SK-N-SH treated with all-trans-retinoic acid at 6 μM for 48 hours (cell line): ENCODE results near the gene MGMT.

Experiments used
- ATAC-seq: fragments of 200-7000 bp; cut with Tn5 transposase; 3 replicates; pipeline ENCODE4 v1.9.1; 2020; ENCODE audit warnings: mild to moderate bottlenecking, moderate library complexity
- ARNTL ChIP-seq: fragments of 450-650 bp; formaldehyde crosslinking; IDR thresholded peaks from 2 replicates; pipeline ENCODE4 v1.5.0; 2020; ENCODE audit warnings: low read depth, mild to moderate bottlenecking, moderate library complexity, borderline replicate concordance
- BACH2 ChIP-seq: fragments of 250-450 bp; sonication (Bioruptor Pico); IDR thresholded peaks from 2 replicates; pipeline ENCODE4 v1.9.0; 2021; ENCODE audit warnings: mild to moderate bottlenecking, borderline replicate concordance
- CSDC2 ChIP-seq: fragments of 250-450 bp; sonication (Bioruptor Pico); IDR thresholded peaks from 2 replicates; pipeline ENCODE4 v1.5.0; 2020; ENCODE audit warnings: mild to moderate bottlenecking, moderate library complexity
- ESRRG ChIP-seq: fragments of 250-450 bp; sonication (Bioruptor Pico); IDR thresholded peaks from 2 replicates; pipeline ENCODE4 v1.6.1; 2021; ENCODE audit warnings: mild to moderate bottlenecking
- GLIS3 ChIP-seq: fragments of 250-450 bp; sonication (Bioruptor Pico); IDR thresholded peaks from 2 replicates; pipeline ENCODE4 v1.5.0; 2020; ENCODE audit warnings: mild to moderate bottlenecking, moderate library complexity
- PPARA ChIP-seq: fragments of 250-450 bp; sonication (Bioruptor Pico); IDR thresholded peaks from 2 replicates; pipeline ENCODE4 v1.5.0; 2020; ENCODE audit warnings: mild to moderate bottlenecking, borderline replicate concordance
- RARB ChIP-seq: fragments of 250-450 bp; sonication (Bioruptor Pico); IDR thresholded peaks from 2 replicates; pipeline ENCODE4 v1.8.0; 2021; ENCODE audit warnings: mild to moderate bottlenecking, moderate library complexity
- SNAI2 ChIP-seq: fragments of 250-450 bp; sonication (Bioruptor Pico); IDR thresholded peaks from 2 replicates; pipeline ENCODE4 v1.5.0; 2020; ENCODE audit warnings: mild to moderate bottlenecking, moderate library complexity
- TCF4 ChIP-seq: fragments of 250-450 bp; sonication (Bioruptor Pico); IDR thresholded peaks from 2 replicates; pipeline ENCODE4 v1.8.0; 2021; ENCODE audit warnings: mild to moderate bottlenecking, moderate library complexity, borderline replicate concordance
- TOX ChIP-seq: fragments of 250-450 bp; sonication (Bioruptor Pico); IDR thresholded peaks from 2 replicates; pipeline ENCODE4 v1.8.0; 2021; ENCODE audit warnings: mild to moderate bottlenecking, moderate library complexity, borderline replicate concordance
- ZC3H10 ChIP-seq: fragments of 250-450 bp; sonication (Bioruptor Pico); IDR thresholded peaks from 2 replicates; pipeline ENCODE4 v1.5.1; 2021; ENCODE audit warnings: mild to moderate bottlenecking, moderate library complexity
- ZFP3 ChIP-seq: fragments of 250-450 bp; sonication (Bioruptor Pico); IDR thresholded peaks from 2 replicates; pipeline ENCODE4 v1.5.0; 2020; ENCODE audit warnings: mild to moderate bottlenecking, moderate library complexity
- ZFP30 ChIP-seq: fragments of 450-650 bp; formaldehyde crosslinking; IDR thresholded peaks from 2 replicates; pipeline ENCODE4 v1.5.0; 2022; ENCODE audit warnings: mild to moderate bottlenecking, moderate library complexity
- ZNF565 ChIP-seq: fragments of 450-650 bp; formaldehyde crosslinking; conservative IDR thresholded peaks from 2 replicates; pipeline ENCODE4 v1.5.0; 2020; ENCODE audit warnings: low read depth, mild to moderate bottlenecking, moderate library complexity
- ZNF70 ChIP-seq: fragments of 450-650 bp; formaldehyde crosslinking; IDR thresholded peaks from 2 replicates; pipeline ENCODE4 v1.5.0; 2020; ENCODE audit warnings: mild to moderate bottlenecking, moderate library complexity
- ZNF8 ChIP-seq: fragments of 450-650 bp; formaldehyde crosslinking; IDR thresholded peaks from 2 replicates; pipeline ENCODE4 v1.5.0; 2020; ENCODE audit warnings: mild to moderate bottlenecking, moderate library complexity
- TF ChIP-seq, protein P1 (sequence below): fragments of 250-450 bp; sonication (Bioruptor Pico); IDR thresholded peaks from 2 replicates; pipeline ENCODE4 v1.8.0; 2021; ENCODE audit warnings: low read depth, mild to moderate bottlenecking, moderate library complexity, borderline replicate concordance
- TF ChIP-seq, protein P2 (sequence below): fragments of 250-450 bp; sonication (Bioruptor Pico); IDR thresholded peaks from 2 replicates; pipeline ENCODE4 v1.8.0; 2020; ENCODE audit warnings: mild to moderate bottlenecking, moderate library complexity, borderline replicate concordance
- TF ChIP-seq, protein P3 (sequence below): fragments of 250-450 bp; sonication (Bioruptor Pico); IDR thresholded peaks from 2 replicates; pipeline ENCODE4 v1.5.1; 2021; ENCODE audit warnings: mild to moderate bottlenecking, moderate library complexity
- TF ChIP-seq, protein P4 (sequence below): fragments of 250-450 bp; sonication (Bioruptor Pico); IDR thresholded peaks from 2 replicates; pipeline ENCODE4 v1.5.1; 2020; ENCODE audit warnings: low read depth, mild to moderate bottlenecking, moderate library complexity

Gene MGMT

DNA sequence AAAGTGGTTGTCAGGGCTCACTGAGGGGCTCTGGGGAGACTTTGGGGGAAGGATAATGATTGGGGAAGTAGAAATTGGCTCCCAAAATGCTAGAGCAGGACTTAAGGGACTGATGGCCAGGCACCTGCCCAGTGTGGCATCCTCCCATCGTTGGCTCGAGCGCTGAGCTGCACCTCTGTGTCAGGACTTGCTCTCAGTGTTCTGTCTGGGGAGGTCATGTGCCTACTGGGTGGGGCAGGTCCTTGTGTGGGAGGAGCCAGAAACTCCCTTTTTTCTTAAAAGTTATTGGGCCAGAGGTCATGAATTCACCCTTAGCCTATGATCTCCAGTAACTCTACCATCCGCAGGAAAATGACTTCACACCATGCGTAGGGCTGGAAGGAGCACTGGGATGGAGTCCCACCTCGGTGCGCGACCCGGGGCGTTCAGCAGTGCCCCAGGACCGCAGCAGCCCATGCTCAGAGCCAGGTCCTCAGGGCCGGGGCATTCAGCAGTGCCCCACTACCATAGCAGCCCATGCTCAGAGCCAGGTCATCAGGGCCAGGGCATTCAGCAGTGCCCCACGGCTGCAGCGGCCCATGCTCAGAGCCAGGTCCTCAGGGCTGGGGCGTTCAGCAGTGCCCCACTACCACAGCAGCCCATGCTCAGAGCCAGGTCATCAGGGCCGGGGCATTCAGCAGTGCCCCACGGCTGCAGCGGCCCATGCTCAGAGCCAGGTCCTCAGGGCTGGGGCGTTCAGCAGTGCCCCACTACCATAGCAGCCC, 275.1 kb downstream of the MGMT start (continued):
- TF ChIP-seq ZNF70 (no peak), RARB (CRISPR knock-in tag) (no peak), PPARA (CRISPR knock-in tag) (no peak), ZFP30 (no peak), GLIS3 (CRISPR knock-in tag) (no peak), CSDC2 (CRISPR knock-in tag) (no peak), ARNTL (CRISPR knock-in tag) (no peak), TOX (no peak), ZFP3 (CRISPR knock-in tag) (no peak), ZNF565 (CRISPR knock-in tag) (no peak)
- TF ChIP-seq, protein P1, sequence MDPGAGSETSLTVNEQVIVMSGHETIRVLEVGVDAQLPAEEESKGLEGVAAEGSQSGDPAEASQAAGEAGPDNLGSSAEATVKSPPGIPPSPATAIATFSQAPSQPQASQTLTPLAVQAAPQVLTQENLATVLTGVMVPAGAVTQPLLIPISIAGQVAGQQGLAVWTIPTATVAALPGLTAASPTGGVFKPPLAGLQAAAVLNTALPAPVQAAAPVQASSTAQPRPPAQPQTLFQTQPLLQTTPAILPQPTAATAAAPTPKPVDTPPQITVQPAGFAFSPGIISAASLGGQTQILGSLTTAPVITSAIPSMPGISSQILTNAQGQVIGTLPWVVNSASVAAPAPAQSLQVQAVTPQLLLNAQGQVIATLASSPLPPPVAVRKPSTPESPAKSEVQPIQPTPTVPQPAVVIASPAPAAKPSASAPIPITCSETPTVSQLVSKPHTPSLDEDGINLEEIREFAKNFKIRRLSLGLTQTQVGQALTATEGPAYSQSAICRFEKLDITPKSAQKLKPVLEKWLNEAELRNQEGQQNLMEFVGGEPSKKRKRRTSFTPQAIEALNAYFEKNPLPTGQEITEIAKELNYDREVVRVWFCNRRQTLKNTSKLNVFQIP, result no peak
- TF ChIP-seq, protein P2, sequence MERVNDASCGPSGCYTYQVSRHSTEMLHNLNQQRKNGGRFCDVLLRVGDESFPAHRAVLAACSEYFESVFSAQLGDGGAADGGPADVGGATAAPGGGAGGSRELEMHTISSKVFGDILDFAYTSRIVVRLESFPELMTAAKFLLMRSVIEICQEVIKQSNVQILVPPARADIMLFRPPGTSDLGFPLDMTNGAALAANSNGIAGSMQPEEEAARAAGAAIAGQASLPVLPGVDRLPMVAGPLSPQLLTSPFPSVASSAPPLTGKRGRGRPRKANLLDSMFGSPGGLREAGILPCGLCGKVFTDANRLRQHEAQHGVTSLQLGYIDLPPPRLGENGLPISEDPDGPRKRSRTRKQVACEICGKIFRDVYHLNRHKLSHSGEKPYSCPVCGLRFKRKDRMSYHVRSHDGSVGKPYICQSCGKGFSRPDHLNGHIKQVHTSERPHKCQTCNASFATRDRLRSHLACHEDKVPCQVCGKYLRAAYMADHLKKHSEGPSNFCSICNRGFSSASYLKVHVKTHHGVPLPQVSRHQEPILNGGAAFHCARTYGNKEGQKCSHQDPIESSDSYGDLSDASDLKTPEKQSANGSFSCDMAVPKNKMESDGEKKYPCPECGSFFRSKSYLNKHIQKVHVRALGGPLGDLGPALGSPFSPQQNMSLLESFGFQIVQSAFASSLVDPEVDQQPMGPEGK (CRISPR knock-in tag), result no peak

DNA sequence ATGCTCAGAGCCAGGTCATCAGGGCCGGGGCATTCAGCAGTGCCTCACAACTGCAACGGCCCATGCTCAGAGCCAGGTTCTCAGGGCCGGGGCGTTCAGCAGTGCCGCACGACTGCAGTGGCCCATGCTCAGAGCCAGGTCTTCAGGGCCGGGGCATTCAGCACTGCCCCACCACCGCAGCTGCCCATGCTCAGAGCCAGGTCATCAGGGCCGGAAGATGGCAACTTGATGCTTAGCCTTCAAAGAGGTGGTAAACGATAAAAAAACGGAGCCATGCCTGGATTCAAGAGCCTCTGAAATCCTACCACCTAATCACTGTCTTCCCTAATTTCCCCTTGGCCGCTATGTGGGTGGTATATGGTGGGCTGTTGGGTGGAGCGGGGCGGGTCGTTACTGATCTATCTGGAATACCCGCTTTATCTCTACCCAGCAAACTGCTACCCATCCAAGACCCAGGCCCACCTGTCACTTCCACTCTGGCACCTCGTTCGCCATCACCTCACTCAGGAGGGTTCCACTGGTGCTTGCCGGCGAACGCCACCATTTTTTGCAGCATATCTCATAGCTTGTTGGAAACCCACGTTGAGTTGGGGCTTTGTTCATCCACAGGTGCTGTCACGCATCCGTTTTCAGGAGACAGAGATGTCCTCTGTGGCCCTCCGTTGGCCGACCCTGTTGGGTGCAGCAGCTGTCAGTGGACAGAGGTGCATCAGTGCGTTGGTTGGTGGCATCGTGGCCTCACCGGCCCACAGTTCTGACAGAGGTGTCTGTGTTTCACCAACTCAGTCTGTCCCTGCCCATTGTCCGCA, 275.9 kb downstream of the MGMT start:
- TF ChIP-seq, protein P3, sequence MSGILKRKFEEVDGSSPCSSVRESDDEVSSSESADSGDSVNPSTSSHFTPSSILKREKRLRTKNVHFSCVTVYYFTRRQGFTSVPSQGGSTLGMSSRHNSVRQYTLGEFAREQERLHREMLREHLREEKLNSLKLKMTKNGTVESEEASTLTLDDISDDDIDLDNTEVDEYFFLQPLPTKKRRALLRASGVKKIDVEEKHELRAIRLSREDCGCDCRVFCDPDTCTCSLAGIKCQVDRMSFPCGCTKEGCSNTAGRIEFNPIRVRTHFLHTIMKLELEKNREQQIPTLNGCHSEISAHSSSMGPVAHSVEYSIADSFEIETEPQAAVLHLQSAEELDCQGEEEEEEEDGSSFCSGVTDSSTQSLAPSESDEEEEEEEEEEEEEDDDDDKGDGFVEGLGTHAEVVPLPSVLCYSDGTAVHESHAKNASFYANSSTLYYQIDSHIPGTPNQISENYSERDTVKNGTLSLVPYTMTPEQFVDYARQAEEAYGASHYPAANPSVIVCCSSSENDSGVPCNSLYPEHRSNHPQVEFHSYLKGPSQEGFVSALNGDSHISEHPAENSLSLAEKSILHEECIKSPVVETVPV (CRISPR knock-in tag), result no peak
- TF ChIP-seq RARB (CRISPR knock-in tag), result no peak
- no peak for TF ChIP-seq TCF4 (CRISPR knock-in tag)
- no peak for TF ChIP-seq CSDC2 (CRISPR knock-in tag)
- no peak for TF ChIP-seq ESRRG (CRISPR knock-in tag)
- no peak for TF ChIP-seq ZNF70
- TF ChIP-seq TOX, result no peak
- no peak for TF ChIP-seq ARNTL (CRISPR knock-in tag)
- TF ChIP-seq SNAI2 (CRISPR knock-in tag), result no peak
- no peak for TF ChIP-seq ZNF565 (CRISPR knock-in tag)
- TF ChIP-seq, protein P2 (CRISPR knock-in tag), result no peak
- no peak for TF ChIP-seq BACH2 (CRISPR knock-in tag)
- no peak for TF ChIP-seq PPARA (CRISPR knock-in tag)
- TF ChIP-seq, protein P1, result no peak
- no peak for TF ChIP-seq ZNF8 (CRISPR knock-in tag)
- no peak for ATAC-seq

DNA sequence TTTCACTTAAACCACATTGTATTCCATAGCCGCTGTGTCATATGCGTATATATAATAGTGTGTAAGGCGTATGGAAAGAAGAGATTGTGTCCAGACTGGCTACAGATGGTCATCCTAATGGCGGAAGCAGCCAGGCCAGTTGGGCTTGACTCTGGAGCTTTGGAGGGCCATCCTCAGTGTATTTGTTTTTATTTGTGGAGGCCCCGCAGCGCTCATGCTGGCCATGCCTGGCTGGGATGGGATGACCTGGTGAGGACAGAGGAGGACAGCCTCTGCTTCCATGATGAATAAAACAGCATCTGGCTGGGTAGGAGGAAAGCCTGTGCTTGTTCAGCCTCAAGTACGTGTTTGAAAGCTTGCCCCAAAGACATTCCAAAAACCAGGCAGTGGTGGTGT, 276.7 kb downstream of the MGMT start:
- TF ChIP-seq SNAI2 (CRISPR knock-in tag) (no peak), ZFP3 (CRISPR knock-in tag) (no peak), ZC3H10 (CRISPR knock-in tag) (no peak), ZFP30 (no peak), PPARA (CRISPR knock-in tag) (no peak), CSDC2 (CRISPR knock-in tag) (no peak), BACH2 (CRISPR knock-in tag) (no peak)
- TF ChIP-seq, protein P4, sequence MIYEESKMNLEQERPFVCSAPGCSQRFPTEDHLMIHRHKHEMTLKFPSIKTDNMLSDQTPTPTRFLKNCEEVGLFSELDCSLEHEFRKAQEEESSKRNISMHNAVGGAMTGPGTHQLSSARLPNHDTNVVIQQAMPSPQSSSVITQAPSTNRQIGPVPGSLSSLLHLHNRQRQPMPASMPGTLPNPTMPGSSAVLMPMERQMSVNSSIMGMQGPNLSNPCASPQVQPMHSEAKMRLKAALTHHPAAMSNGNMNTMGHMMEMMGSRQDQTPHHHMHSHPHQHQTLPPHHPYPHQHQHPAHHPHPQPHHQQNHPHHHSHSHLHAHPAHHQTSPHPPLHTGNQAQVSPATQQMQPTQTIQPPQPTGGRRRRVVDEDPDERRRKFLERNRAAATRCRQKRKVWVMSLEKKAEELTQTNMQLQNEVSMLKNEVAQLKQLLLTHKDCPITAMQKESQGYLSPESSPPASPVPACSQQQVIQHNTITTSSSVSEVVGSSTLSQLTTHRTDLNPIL (CRISPR knock-in tag), result no peak
- ATAC-seq, result no peak
